Measurements from ENCODE around the gene FAM234B. TPM values are rescaled to one million over a fixed set of nuclear protein-coding genes. Genes with fewer than 3 reads are reported as not detected.

The FAM234B gene
- total RNA-seq, 1 experiment from 2014 or later, result 20.8 TPM

- Mint-ChIP-seq H3K4me3 (no peak overlapping the region), H3K27ac (no peak overlapping the region), H3K27me3 (ENCODE audit: low read depth) (no peaks in the 10 kb centered on the region), H3K4me1 (peaks cover 0 to 4% of the 10 kb centered on the region in 2 experiments; a peak in 3 of 4 replicates), H3K36me3 (ENCODE audit: insufficient read depth in 1 of 3, low read depth in 3 of 3) (peaks cover 14 to 49% (median 46%) of the 10 kb centered on the region in 3 experiments; a peak in 6 of 7 replicates), H3K9me3 (no peaks in the 10 kb centered on the region)
- H4K91ac ChIP-seq (ENCODE audit: insufficient read length, low read depth, low read length), result no peak overlapping the region
- DNase-seq, result no peak
- H2BK12ac ChIP-seq (ENCODE audit: insufficient read length, low read depth, low read length), result no peak overlapping the region
- no peak overlapping the region for H2BK20ac ChIP-seq (ENCODE audit: low read depth, low read length, poor library complexity, severe bottlenecking)
- H4K5ac ChIP-seq (ENCODE audit: insufficient read length, low read depth, low read length), result no peak overlapping the region
- H3K9me3 ChIP-seq (ENCODE audit: control insufficient read depth, low read depth, low read length), result no peaks in the 10 kb centered on the region
- H3K9ac ChIP-seq (ENCODE audit: extremely low read depth, insufficient read length, low read length), result no peak overlapping the region
- H2BK15ac ChIP-seq (ENCODE audit: low read depth, low read length), result no peak overlapping the region
- H3K23me2 ChIP-seq (ENCODE audit: insufficient read length, low read depth, low read length, poor library complexity, severe bottlenecking), result no peaks in the 10 kb centered on the region
- no CpG with 5 or more reads among the region's 6 CpGs for WGBS (ENCODE audit: extremely low coverage, insufficient read length, low lambda C conversion rate)
- no peak overlapping the region for H3K4me2 ChIP-seq (ENCODE audit: insufficient read depth, insufficient read length, low read length)
- TF ChIP-seq CTCF (conservative IDR thresholded peaks at IDR 0.05), result no peak
- no peak overlapping the region for H3K27ac ChIP-seq (ENCODE audit: insufficient read length, low read depth, low read length)
- H3K56ac ChIP-seq (ENCODE audit: insufficient read length, low read depth, low read length), result no peak overlapping the region
- no peak overlapping the region for H2BK120ac ChIP-seq (ENCODE audit: low read depth, low read length, poor library complexity, severe bottlenecking)
- no peak overlapping the region for H4K8ac ChIP-seq (replicated peaks; ENCODE audit: insufficient read length, low read depth, low read length)
- H3K18ac ChIP-seq (ENCODE audit: insufficient read length, low read depth, low read length), result no peak overlapping the region
- no peak overlapping the region for H2AK5ac ChIP-seq (ENCODE audit: insufficient read length, low read length)
- no peaks in the 10 kb centered on the region for H4K20me1 ChIP-seq (ENCODE audit: control insufficient read depth, insufficient read depth, insufficient read length)
- no peak overlapping the region for H3T11ph ChIP-seq (ENCODE audit: low read length)
- H3K27me3 ChIP-seq (ENCODE audit: insufficient read depth, low read length), result no peaks in the 10 kb centered on the region
- no peaks in the 10 kb centered on the region for H3K79me1 ChIP-seq (ENCODE audit: insufficient read depth, low read depth, low read length, poor library complexity, severe bottlenecking)
- no peak overlapping the region for H3K23ac ChIP-seq (ENCODE audit: insufficient read length, low read depth, low read length)
- H3K4ac ChIP-seq (ENCODE audit: low read depth, low read length), result no peak overlapping the region
- no peak overlapping the region for H2AFZ ChIP-seq (ENCODE audit: low read length)
- H3K79me2 ChIP-seq (ENCODE audit: insufficient read depth, low read length), result 0 out of 2 replicates have a peak, but pooled peaks cover 2% of the 10 kb centered on the region
- H3K4me1 ChIP-seq (ENCODE audit: insufficient read depth, low read length), result no peaks in the 10 kb centered on the region
- H3K14ac ChIP-seq (ENCODE audit: insufficient read depth, low read length), result no peak overlapping the region
- H2BK5ac ChIP-seq (ENCODE audit: insufficient read length, low read length), result no peak overlapping the region
Observed at GRCh38 chr12:13069380-13069779, 25.2 kb downstream of the FAM234B start.
